ENCODE measurements around the gene PNPLA3. TPM values are rescaled to one million over a fixed set of nuclear protein-coding genes. Genes with fewer than 3 reads are reported as not detected.

PNPLA3 gene
- total RNA-seq, 1 experiment from 2014 or later: 17.5 TPM

DNA sequence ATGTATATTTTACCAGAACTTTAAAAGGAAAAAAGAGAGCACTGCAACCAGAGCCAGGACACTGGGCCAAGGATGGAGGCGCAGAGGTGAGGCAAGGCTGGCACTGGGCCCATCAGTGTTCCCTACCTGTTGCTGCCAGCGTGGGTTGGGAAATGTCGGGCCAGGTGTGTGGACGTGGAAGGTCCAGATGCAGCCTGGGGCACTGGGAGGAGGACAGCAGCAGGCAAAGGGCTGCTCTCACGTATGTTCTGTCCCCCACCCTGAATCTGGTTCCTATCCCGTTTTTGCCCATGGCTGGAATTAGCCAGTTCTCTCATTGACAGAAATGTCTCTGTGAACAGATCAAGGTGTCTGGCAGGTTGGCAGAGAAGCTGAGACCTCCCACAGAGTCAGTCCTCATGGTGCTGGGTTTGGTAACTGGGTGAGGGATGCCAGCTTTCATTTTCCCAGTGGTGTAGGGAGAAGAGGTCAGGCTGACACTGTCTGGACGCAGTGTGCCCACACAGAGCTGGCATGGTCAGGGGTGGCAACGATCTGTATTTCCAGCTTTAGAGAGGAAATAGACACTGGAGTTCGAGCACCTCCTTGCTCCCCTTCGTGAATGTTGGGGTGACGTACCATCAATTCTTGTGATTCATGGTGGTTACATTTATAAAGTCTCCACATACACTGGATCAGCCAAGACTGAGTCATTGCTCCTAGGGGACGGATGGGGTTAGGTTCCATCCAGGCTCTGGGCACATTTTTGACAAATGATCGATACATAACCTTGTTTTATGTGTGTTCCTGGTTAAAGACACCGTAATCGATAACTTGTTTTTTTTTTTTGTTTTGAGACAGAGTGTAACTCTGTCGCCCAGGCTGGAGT, 4.3 kb upstream of the PNPLA3 start:
- Histone ChIP-seq H4K5ac (ENCODE audit: insufficient read length, low read depth, low read length) (no peak overlapping the region), H3K4me1 (ENCODE audit: insufficient read depth, low read length) (peaks cover 3% of the 10 kb centered on the region; the same call in 1 of the 2 replicates), H3K79me1 (ENCODE audit: insufficient read depth, low read depth, low read length, poor library complexity, severe bottlenecking) (no peaks in the 10 kb centered on the region), H3K4me2 (ENCODE audit: insufficient read depth, insufficient read length, low read length) (no peak overlapping the region), H3K23me2 (ENCODE audit: insufficient read length, low read depth, low read length, poor library complexity, severe bottlenecking) (peaks cover 3% of the 10 kb centered on the region), H4K8ac (replicated peaks; ENCODE audit: insufficient read length, low read depth, low read length) (no peak overlapping the region), H2BK20ac (ENCODE audit: low read depth, low read length, poor library complexity, severe bottlenecking) (no peak overlapping the region), H3K9ac (ENCODE audit: extremely low read depth, insufficient read length, low read length) (no peak overlapping the region), H3K79me2 (ENCODE audit: insufficient read depth, low read length) (no peaks in the 10 kb centered on the region), H3K23ac (ENCODE audit: insufficient read length, low read depth, low read length) (no peak overlapping the region), H4K20me1 (ENCODE audit: control insufficient read depth, insufficient read depth, insufficient read length) (no peaks in the 10 kb centered on the region), H3K4ac (ENCODE audit: low read depth, low read length) (no peak overlapping the region), H3K14ac (ENCODE audit: insufficient read depth, low read length) (no peak overlapping the region), H3T11ph (ENCODE audit: low read length) (no peak overlapping the region), H4K91ac (ENCODE audit: insufficient read length, low read depth, low read length) (no peak overlapping the region), H3K56ac (ENCODE audit: insufficient read length, low read depth, low read length) (no peak overlapping the region), H2BK5ac (ENCODE audit: insufficient read length, low read length) (no peak overlapping the region), H2AFZ (ENCODE audit: low read length) (no peak overlapping the region), H2AK5ac (ENCODE audit: insufficient read length, low read length) (no peak overlapping the region), H2BK12ac (ENCODE audit: insufficient read length, low read depth, low read length) (no peak overlapping the region), H3K27me3 (ENCODE audit: insufficient read depth, low read length) (no peaks in the 10 kb centered on the region), H3K9me3 (ENCODE audit: control insufficient read depth, low read depth, low read length) (no peaks in the 10 kb centered on the region), H2BK120ac (ENCODE audit: low read depth, low read length, poor library complexity, severe bottlenecking) (no peak overlapping the region), H3K27ac (ENCODE audit: insufficient read length, low read depth, low read length) (no peak overlapping the region), H2BK15ac (ENCODE audit: low read depth, low read length) (no peak overlapping the region), H3K18ac (ENCODE audit: insufficient read length, low read depth, low read length) (no peak overlapping the region)
- WGBS (ENCODE audit: extremely low coverage, insufficient read length, low lambda C conversion rate): no CpG with 5 or more reads among the region's 16 CpGs
- Mint-ChIP-seq H3K4me1 (peaks cover 15 to 17% of the 10 kb centered on the region in 2 experiments), H3K4me3 (no peak overlapping the region), H3K27ac (no peak overlapping the region), H3K36me3 (ENCODE audit: insufficient read depth in 1 of 3, low read depth in 3 of 3) (peaks cover 0 to 4% (median 0%) of the 10 kb centered on the region in 3 experiments; a peak in 1 of 7 replicates), H3K9me3 (peaks cover 0 to 5% of the 10 kb centered on the region in 2 experiments; a peak in 2 of 5 replicates), H3K27me3 (ENCODE audit: low read depth) (peaks cover 15% of the 10 kb centered on the region)
- no peak for DNase-seq
- no peak for TF ChIP-seq CTCF (conservative IDR thresholded peaks at IDR 0.05)
